Measurements from ENCODE around the gene MSRB3.

DNA sequence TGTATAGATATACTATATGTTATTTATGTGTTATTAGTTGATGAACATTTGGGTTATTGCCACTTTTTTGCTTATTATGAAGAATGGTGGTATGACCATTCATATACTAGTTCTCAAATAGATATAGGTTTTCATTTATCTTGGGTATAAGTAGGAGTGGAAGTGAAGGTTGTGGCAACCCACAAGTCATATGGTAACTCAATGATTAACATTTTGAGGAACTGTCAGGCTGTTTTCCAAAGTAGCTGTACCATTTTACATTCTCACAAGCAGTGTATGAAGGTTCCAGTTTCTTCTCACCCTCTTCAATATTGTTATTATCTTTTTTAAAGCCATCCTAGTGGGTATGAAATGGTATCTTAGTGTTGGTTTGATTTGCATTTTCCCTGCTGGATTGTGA is 19.0 kb upstream of the MSRB3 start:
- TF ChIP-seq, protein P1, sequence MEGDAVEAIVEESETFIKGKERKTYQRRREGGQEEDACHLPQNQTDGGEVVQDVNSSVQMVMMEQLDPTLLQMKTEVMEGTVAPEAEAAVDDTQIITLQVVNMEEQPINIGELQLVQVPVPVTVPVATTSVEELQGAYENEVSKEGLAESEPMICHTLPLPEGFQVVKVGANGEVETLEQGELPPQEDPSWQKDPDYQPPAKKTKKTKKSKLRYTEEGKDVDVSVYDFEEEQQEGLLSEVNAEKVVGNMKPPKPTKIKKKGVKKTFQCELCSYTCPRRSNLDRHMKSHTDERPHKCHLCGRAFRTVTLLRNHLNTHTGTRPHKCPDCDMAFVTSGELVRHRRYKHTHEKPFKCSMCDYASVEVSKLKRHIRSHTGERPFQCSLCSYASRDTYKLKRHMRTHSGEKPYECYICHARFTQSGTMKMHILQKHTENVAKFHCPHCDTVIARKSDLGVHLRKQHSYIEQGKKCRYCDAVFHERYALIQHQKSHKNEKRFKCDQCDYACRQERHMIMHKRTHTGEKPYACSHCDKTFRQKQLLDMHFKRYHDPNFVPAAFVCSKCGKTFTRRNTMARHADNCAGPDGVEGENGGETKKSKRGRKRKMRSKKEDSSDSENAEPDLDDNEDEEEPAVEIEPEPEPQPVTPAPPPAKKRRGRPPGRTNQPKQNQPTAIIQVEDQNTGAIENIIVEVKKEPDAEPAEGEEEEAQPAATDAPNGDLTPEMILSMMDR (IDR thresholded peaks at IDR 0.05; ENCODE audit: poor library complexity): no peak
- no peak for TF ChIP-seq EZH2phosphoT487 (IDR thresholded peaks at IDR 0.05; ENCODE audit: low read depth, severe bottlenecking, unreplicated experiment)
- TF ChIP-seq EZH2 (IDR thresholded peaks at IDR 0.05; ENCODE audit: borderline replicate concordance): no peak

All from hepatocyte (in vitro differentiated cells).